GM23338 (cell line): ENCODE measurements around the gene ANKRD13C. TPM values are rescaled to one million over a fixed set of nuclear protein-coding genes. Genes with fewer than 3 reads are reported as not detected.

ENCODE experiments used
- ATAC-seq: fragments of 200-7000 bp; cut with Tn5 transposase; 3 replicates; pipeline ENCODE4 v1.9.1; 2020
- DNase-seq: peaks from one replicate; pipeline ENCODE4 v3.0.0-alpha.2; 2015; ENCODE audit warnings: low spot score
- H2AFZ ChIP-seq: fragments of 200-600 bp; sonication (generic); 2 replicates; pipeline ENCODE4 v1.8.0; 2016; ENCODE audit warnings: antibody characterized with exemption, mild to moderate bottlenecking, moderate library complexity
- H3F3A ChIP-seq: fragments of 200-600 bp; sonication (generic); replicated peaks from 2 replicates; pipeline ENCODE4 v1.8.0; 2017; ENCODE audit warnings: antibody characterized with exemption, mixed run types, low read depth
- H3K27ac ChIP-seq: fragments of 200-600 bp; sonication (generic); 2 replicates; pipeline ENCODE4 v1.6.1; 2016; ENCODE audit warnings: low read depth
- H3K27me3 ChIP-seq: fragments of 200-600 bp; sonication (generic); 2 replicates; pipeline ENCODE4 v1.8.0; 2016; ENCODE audit warnings: mild to moderate bottlenecking, mixed run types, moderate library complexity; ENCODE audit not compliant: insufficient read depth
- H3K36me3 ChIP-seq: fragments of 200-600 bp; sonication (generic); 2 replicates; pipeline ENCODE4 v1.8.0; 2016; ENCODE audit warnings: mild to moderate bottlenecking; ENCODE audit not compliant: insufficient read depth
- H3K4me1 ChIP-seq: fragments of 200-600 bp; sonication (generic); 2 replicates; pipeline ENCODE4 v1.8.0; 2016; ENCODE audit warnings: mild to moderate bottlenecking, moderate library complexity; ENCODE audit not compliant: insufficient read depth
- H3K4me2 ChIP-seq: fragments of 200-600 bp; sonication (generic); 2 replicates; pipeline ENCODE4 v1.7.1; 2017; ENCODE audit warnings: mixed run types
- H3K4me3 ChIP-seq: fragments of 200-600 bp; sonication (generic); 2 replicates; pipeline ENCODE4 v1.6.1; 2016; ENCODE audit warnings: mixed run types
- H3K79me2 ChIP-seq: fragments of 200-600 bp; sonication (generic); replicated peaks from 2 replicates; pipeline ENCODE4 v1.8.0; 2017; ENCODE audit warnings: mild to moderate bottlenecking; ENCODE audit not compliant: insufficient read depth
- H3K9me2 ChIP-seq: fragments of 200-600 bp; sonication (generic); 2 replicates; pipeline ENCODE4 v1.8.0; 2017; ENCODE audit not compliant: insufficient read depth
- H4K20me1 ChIP-seq: fragments of 200-600 bp; sonication (generic); replicated peaks from 2 replicates; pipeline ENCODE4 v1.8.0; 2017; ENCODE audit warnings: mild to moderate bottlenecking; ENCODE audit not compliant: insufficient read depth
- H3K27ac Mint-ChIP-seq: 2 replicates; pipeline ENCODE4 v1.8.0; 2020; ENCODE audit warnings: inconsistent platforms, mild to moderate bottlenecking, moderate library complexity, mixed read lengths
- H3K27me3 Mint-ChIP-seq: 3 replicates; pipeline ENCODE4 v1.8.0; 2022; ENCODE audit warnings: low read depth, mild to moderate bottlenecking, moderate library complexity, mixed read lengths, inconsistent platforms; ENCODE audit not compliant: insufficient read depth, poor library complexity
- H3K36me3 Mint-ChIP-seq: 3 replicates; pipeline ENCODE4 v1.8.0; 2021; ENCODE audit warnings: low read depth, mild to moderate bottlenecking, inconsistent platforms, moderate library complexity, mixed read lengths
- H3K4me1 Mint-ChIP-seq: 3 replicates; pipeline ENCODE4 v1.8.0; 2020; ENCODE audit warnings: mild to moderate bottlenecking, inconsistent platforms, mixed read lengths
- H3K4me3 Mint-ChIP-seq: 3 replicates; pipeline ENCODE4 v1.8.0; 2021; ENCODE audit warnings: moderate library complexity, mild to moderate bottlenecking, inconsistent platforms, mixed read lengths
- H3K9me3 Mint-ChIP-seq: 3 replicates; pipeline ENCODE4 v1.8.0; 2020; ENCODE audit warnings: moderate library complexity, mild to moderate bottlenecking, inconsistent platforms, mixed read lengths
- CREB1 ChIP-seq: fragments of 250-450 bp; sonication (Bioruptor Pico); IDR thresholded peaks from 2 replicates; pipeline ENCODE4 v1.5.0; 2020; ENCODE audit warnings: low read depth, mild to moderate bottlenecking, moderate library complexity
- EZH2 ChIP-seq: fragments of 200-600 bp; sonication (generic); IDR thresholded peaks from one replicate; pipeline ENCODE4 v1.8.0; 2017; ENCODE audit warnings: antibody characterized with exemption, mild to moderate bottlenecking, low read depth; ENCODE audit not compliant: unreplicated experiment
- JUNB ChIP-seq: IDR thresholded peaks from one replicate; pipeline ENCODE4 v1.6.1; 2016; ENCODE audit warnings: antibody characterized with exemption; ENCODE audit not compliant: unreplicated experiment
- POLR2AphosphoS5 ChIP-seq: IDR thresholded peaks from 2 replicates; pipeline ENCODE4 v1.6.1; 2016; ENCODE audit warnings: antibody characterized with exemption, low read depth
- ZNF114 ChIP-seq: fragments of 250-450 bp; sonication (Bioruptor Pico); IDR thresholded peaks from 2 replicates; pipeline ENCODE4 v1.5.0; 2020; ENCODE audit warnings: mild to moderate bottlenecking, moderate library complexity
- ZNF331 ChIP-seq: fragments of 250-450 bp; sonication (Bioruptor Pico); IDR thresholded peaks from 2 replicates; pipeline ENCODE4 v1.5.0; 2020; ENCODE audit warnings: low read depth, mild to moderate bottlenecking, moderate library complexity
- polyA plus RNA-seq: library from polyadenylated mRNA; unstranded; fragments of >200 nt; fragmentation: Nextera tagmentation; extraction: Ambion mirVana; gene quantifications from 2 replicates; pipeline ENCODE4 v1.2.1, GENCODE V29; 2016
- total RNA-seq: library from RNA; depleted of rRNA; stranded (reverse); fragments of >200 nt; shearing (Covaris generic); gene quantifications from 2 replicates; pipeline ENCODE4 v1.2.3, GENCODE V29; 2014
- TF ChIP-seq, protein P1 (sequence below): fragments of 250-450 bp; sonication (Bioruptor Pico); IDR thresholded peaks from 2 replicates; pipeline ENCODE4 v1.5.0; 2020; ENCODE audit warnings: mild to moderate bottlenecking, moderate library complexity
- TF ChIP-seq, protein P2 (sequence below): IDR thresholded peaks from 2 replicates; pipeline ENCODE4 v1.6.1; 2016; ENCODE audit warnings: antibody characterized with exemption
- TF ChIP-seq, protein P3 (sequence below), 2 experiments: fragments of 200-600 bp in 1 of 2; sonication (generic) in 1 of 2; conservative IDR thresholded peaks; 2 replicates each; pipeline versions ENCODE4 v1.5.1 to v1.6.1; 2016 to 2017; ENCODE audit warnings: antibody characterized with exemption in 2 of 2, low read depth in 2 of 2, mild to moderate bottlenecking in 2 of 2, moderate library complexity in 1 of 2

ANKRD13C gene
- total and polyA plus RNA-seq, 2 experiments from 2014 or later, result 12.3 to 32.5 TPM

DNA sequence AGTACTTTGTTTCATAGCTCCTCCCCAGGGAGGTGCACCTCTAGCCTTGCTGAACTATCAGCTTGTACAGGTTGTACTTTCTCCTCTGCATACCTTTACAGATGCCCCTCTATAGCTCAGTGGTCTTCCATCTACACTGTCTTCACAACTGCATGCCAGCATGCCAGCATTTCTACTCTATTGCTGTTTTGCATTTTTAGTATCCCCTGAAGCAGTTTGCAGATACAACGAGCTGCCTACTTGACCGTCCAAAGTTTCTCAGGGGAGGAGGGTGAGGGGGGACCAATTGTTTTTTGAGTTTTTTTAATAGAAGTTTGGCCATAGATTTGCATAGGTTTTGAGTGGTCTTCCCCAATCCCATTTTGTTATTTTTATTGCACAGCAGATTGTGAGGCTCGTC, 29.0 kb upstream of the ANKRD13C start (continued):
- TF ChIP-seq, protein P1, sequence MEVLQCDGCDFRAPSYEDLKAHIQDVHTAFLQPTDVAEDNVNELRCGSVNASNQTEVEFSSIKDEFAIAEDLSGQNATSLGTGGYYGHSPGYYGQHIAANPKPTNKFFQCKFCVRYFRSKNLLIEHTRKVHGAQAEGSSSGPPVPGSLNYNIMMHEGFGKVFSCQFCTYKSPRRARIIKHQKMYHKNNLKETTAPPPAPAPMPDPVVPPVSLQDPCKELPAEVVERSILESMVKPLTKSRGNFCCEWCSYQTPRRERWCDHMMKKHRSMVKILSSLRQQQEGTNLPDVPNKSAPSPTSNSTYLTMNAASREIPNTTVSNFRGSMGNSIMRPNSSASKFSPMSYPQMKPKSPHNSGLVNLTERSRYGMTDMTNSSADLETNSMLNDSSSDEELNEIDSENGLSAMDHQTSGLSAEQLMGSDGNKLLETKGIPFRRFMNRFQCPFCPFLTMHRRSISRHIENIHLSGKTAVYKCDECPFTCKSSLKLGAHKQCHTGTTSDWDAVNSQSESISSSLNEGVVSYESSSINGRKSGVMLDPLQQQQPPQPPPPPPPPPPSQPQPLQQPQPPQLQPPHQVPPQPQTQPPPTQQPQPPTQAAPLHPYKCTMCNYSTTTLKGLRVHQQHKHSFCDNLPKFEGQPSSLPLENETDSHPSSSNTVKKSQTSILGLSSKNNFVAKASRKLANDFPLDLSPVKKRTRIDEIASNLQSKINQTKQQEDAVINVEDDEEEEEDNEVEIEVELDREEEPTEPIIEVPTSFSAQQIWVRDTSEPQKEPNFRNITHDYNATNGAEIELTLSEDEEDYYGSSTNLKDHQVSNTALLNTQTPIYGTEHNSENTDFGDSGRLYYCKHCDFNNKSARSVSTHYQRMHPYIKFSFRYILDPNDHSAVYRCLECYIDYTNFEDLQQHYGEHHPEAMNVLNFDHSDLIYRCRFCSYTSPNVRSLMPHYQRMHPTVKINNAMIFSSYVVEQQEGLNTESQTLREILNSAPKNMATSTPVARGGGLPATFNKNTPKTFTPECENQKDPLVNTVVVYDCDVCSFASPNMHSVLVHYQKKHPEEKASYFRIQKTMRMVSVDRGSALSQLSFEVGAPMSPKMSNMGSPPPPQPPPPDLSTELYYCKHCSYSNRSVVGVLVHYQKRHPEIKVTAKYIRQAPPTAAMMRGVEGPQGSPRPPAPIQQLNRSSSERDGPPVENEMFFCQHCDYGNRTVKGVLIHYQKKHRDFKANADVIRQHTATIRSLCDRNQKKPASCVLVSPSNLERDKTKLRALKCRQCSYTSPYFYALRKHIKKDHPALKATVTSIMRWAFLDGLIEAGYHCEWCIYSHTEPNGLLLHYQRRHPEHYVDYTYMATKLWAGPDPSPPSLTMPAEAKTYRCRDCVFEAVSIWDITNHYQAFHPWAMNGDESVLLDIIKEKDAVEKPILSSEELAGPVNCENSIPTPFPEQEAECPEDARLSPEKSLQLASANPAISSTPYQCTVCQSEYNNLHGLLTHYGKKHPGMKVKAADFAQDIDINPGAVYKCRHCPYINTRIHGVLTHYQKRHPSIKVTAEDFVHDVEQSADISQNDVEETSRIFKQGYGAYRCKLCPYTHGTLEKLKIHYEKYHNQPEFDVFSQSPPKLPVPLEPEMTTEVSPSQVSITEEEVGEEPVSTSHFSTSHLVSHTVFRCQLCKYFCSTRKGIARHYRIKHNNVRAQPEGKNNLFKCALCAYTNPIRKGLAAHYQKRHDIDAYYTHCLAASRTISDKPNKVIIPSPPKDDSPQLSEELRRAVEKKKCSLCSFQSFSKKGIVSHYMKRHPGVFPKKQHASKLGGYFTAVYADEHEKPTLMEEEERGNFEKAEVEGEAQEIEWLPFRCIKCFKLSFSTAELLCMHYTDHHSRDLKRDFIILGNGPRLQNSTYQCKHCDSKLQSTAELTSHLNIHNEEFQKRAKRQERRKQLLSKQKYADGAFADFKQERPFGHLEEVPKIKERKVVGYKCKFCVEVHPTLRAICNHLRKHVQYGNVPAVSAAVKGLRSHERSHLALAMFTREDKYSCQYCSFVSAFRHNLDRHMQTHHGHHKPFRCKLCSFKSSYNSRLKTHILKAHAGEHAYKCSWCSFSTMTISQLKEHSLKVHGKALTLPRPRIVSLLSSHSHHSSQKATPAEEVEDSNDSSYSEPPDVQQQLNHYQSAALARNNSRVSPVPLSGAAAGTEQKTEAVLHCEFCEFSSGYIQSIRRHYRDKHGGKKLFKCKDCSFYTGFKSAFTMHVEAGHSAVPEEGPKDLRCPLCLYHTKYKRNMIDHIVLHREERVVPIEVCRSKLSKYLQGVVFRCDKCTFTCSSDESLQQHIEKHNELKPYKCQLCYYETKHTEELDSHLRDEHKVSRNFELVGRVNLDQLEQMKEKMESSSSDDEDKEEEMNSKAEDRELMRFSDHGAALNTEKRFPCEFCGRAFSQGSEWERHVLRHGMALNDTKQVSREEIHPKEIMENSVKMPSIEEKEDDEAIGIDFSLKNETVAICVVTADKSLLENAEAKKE (CRISPR knock-in tag), result no peak
- TF ChIP-seq ZNF331 (CRISPR knock-in tag), result no peak

DNA sequence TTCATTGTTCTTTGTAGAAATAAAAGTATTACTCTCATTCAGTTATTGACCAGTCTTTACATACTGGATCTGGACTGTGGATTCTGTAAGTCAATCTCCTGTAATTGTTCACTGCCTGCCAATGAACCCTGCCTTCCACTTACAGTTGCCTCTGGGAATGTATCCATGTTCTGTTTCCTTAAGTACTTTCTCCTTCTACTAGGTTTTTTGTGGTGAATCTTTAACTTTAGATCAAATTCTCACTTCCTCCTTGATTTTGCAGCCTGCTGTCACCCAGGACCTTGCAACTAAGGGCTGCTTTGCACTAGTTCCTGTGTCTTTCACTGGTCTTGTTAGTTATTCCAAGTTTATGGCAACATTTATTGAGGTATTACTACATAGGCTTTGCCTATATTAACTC, 28.2 kb upstream of the ANKRD13C start:
- no peak overlapping the region for H3K4me3 Mint-ChIP-seq
- H3K27ac ChIP-seq, result no peak overlapping the region

More for the DNA sequence above, 28.2 kb upstream of the ANKRD13C start:
- H2AFZ ChIP-seq, result no peak overlapping the region
- no peaks in the 10 kb centered on the region for H3K36me3 Mint-ChIP-seq
- H3K36me3 ChIP-seq, result no peaks in the 10 kb centered on the region
- no peaks in the 10 kb centered on the region for H3K9me3 Mint-ChIP-seq
- no peak for ATAC-seq
- H3K4me1 ChIP-seq, result no peaks in the 10 kb centered on the region
- H3K27ac Mint-ChIP-seq, result no peak overlapping the region
- no peaks in the 10 kb centered on the region for H3K9me2 ChIP-seq
- H3F3A ChIP-seq, result no peaks in the 10 kb centered on the region
- H3K4me3 ChIP-seq, result no peak overlapping the region
- DNase-seq, result no peak
- H3K27me3 Mint-ChIP-seq, result no peaks in the 10 kb centered on the region
- no peaks in the 10 kb centered on the region for H4K20me1 ChIP-seq
- no peak overlapping the region for H3K4me2 ChIP-seq
- no peaks in the 10 kb centered on the region for H3K4me1 Mint-ChIP-seq
- TF ChIP-seq CREB1 (CRISPR knock-in tag) (no peak), JUNB (no peak), EZH2 (no peak), ZNF331 (CRISPR knock-in tag) (no peak), POLR2AphosphoS5 (no peak), ZNF114 (CRISPR knock-in tag) (no peak)
- TF ChIP-seq, protein P2, sequence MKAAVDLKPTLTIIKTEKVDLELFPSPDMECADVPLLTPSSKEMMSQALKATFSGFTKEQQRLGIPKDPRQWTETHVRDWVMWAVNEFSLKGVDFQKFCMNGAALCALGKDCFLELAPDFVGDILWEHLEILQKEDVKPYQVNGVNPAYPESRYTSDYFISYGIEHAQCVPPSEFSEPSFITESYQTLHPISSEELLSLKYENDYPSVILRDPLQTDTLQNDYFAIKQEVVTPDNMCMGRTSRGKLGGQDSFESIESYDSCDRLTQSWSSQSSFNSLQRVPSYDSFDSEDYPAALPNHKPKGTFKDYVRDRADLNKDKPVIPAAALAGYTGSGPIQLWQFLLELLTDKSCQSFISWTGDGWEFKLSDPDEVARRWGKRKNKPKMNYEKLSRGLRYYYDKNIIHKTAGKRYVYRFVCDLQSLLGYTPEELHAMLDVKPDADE, result no peak
- TF ChIP-seq, protein P3, sequence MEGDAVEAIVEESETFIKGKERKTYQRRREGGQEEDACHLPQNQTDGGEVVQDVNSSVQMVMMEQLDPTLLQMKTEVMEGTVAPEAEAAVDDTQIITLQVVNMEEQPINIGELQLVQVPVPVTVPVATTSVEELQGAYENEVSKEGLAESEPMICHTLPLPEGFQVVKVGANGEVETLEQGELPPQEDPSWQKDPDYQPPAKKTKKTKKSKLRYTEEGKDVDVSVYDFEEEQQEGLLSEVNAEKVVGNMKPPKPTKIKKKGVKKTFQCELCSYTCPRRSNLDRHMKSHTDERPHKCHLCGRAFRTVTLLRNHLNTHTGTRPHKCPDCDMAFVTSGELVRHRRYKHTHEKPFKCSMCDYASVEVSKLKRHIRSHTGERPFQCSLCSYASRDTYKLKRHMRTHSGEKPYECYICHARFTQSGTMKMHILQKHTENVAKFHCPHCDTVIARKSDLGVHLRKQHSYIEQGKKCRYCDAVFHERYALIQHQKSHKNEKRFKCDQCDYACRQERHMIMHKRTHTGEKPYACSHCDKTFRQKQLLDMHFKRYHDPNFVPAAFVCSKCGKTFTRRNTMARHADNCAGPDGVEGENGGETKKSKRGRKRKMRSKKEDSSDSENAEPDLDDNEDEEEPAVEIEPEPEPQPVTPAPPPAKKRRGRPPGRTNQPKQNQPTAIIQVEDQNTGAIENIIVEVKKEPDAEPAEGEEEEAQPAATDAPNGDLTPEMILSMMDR (conservative IDR thresholded peaks at IDR 0.05; ENCODE audit: low read depth in 2 of 2), result no peak
- no peaks in the 10 kb centered on the region for H3K79me2 ChIP-seq
- no peaks in the 10 kb centered on the region for H3K27me3 ChIP-seq
